UCSD-AML1 (cell line): Measurements from ENCODE around the gene NXPE2.

Source experiments
- DNase-seq: peaks from one replicate; lab custom pipeline; 2025; ENCODE audit not compliant: unreplicated experiment; lab: John Stamatoyannopoulos, UW

The NXPE2 gene

DNA sequence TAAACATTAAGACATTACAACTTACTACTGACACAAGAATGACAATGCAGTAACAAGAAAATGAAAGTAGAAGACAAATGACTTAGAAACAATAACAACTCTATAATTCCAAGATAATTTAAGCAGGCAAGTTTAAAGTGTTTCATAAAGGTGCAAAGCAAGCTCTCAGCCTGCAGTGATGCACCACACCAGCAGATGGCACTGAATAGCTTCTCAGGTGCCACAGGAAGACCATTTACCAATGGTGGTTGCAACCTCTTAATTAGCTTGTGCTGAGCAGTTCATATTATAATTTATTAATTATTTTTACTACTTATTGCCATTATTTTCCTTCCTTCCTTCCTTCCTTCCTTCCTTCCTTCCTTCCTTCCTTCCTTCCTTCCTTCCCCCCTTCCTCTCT is 60.6 kb downstream of the NXPE2 start:
- DNase-seq: peak; percentile 20

DNA sequence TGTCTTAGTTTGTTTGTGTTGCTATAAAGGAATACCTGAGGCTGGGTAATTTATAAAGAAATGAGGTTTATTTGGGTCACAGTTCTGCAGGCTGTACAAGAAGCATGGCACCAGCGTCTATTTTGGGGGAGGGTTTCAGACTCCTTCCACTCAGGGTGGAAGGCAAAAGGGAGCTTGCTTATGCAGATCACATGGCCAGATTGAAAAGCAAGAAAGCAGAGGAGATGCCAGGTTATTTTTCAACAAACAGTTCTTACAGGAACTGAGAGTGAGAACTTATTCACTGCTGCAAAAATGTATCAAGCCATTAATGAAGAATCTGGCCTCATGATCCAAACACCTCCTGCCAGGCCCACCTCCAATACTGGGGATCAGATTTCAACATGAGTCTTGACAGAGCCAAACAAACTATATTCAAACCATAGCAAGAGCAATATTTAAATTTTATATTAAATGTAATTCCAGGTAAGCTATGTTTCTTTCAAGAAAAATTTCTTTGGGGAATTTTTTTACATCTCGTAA is 66.9 kb downstream of the NXPE2 start:
- DNase-seq: no peak

DNA sequence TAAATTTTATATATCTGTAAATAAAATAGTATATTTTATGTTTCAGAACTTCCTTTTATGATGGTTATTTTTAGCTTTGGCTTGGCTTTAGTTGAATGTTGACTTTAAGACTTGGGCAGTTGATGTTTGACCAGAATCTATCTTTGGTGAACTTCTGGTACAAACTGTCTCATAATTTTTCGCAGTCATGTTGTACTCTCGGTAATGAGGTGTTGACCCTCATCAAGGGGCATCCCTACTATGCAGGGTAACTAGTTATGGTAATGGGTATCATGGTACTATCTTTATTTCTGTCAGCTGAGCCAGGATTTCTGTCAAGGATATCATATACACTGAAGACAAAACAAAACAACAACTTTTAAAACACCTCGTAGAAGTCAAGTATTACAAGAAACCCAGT is 67.7 kb downstream of the NXPE2 start:
- no peak for DNase-seq
